ENCODE measurements around the gene NDUFB2.
"Not testable (repeated sequence)": the region's sequence is repeated elsewhere in the genome, so short reads cannot be mapped to it uniquely, and the experiment has no call there.

The NDUFB2 gene

GRCh38 chr7:140673063-140673773 lies 23.3 kb upstream of the NDUFB2 start:
- DNase-seq: peak; percentile 60 to 66

- no peak for DNase-seq
Observed at GRCh38 chr7:140673774-140674155, 22.7 kb upstream of the NDUFB2 start.

GRCh38 chr7:140674356-140674800 lies 22.1 kb upstream of the NDUFB2 start:
- no peak for DNase-seq

GRCh38 chr7:140674899-140675701 lies 21.4 kb upstream of the NDUFB2 start:
- DNase-seq: no peak

- no peak for DNase-seq
Observed at GRCh38 chr7:140675726-140676125, 20.8 kb upstream of the NDUFB2 start.

GRCh38 chr7:140676306-140676705 lies 20.2 kb upstream of the NDUFB2 start:
- no peak for DNase-seq

- DNase-seq: not testable (repeated sequence)
Observed at GRCh38 chr7:140676956-140677355, 19.6 kb upstream of the NDUFB2 start.

- DNase-seq: no peak
Observed at GRCh38 chr7:140677496-140677895, 19.0 kb upstream of the NDUFB2 start.

GRCh38 chr7:140678081-140678815 lies 18.3 kb upstream of the NDUFB2 start:
- DNase-seq: no peak

- DNase-seq: no peak
Observed at GRCh38 chr7:140678816-140679130, 17.7 kb upstream of the NDUFB2 start.

- DNase-seq: no peak
Observed at GRCh38 chr7:140679186-140679585, 17.3 kb upstream of the NDUFB2 start.

GRCh38 chr7:140680886-140681285 lies 15.6 kb upstream of the NDUFB2 start:
- no peak for DNase-seq

- DNase-seq: no peak
Observed at GRCh38 chr7:140681766-140682165, 14.7 kb upstream of the NDUFB2 start.

GRCh38 chr7:140683657-140684056 lies 12.9 kb upstream of the NDUFB2 start:
- DNase-seq: no peak

GRCh38 chr7:140684066-140684950 lies 12.2 kb upstream of the NDUFB2 start:
- DNase-seq: no peak

- no peak for DNase-seq
Observed at GRCh38 chr7:140685407-140686087, 11.0 kb upstream of the NDUFB2 start.

- DNase-seq: no peak
Observed at GRCh38 chr7:140686921-140687320, 9.6 kb upstream of the NDUFB2 start.

GRCh38 chr7:140688341-140688740 lies 8.2 kb upstream of the NDUFB2 start:
- DNase-seq: no peak

GRCh38 chr7:140689199-140690152 lies 7.0 kb upstream of the NDUFB2 start:
- no peak for DNase-seq

GRCh38 chr7:140691376-140692045 lies 5.0 kb upstream of the NDUFB2 start:
- no peak for DNase-seq

All from activated CD4-positive, alpha-beta T cell treated with anti-CD3 and anti-CD28 coated beads for 4 hours (primary cell).